ENCODE data around the gene ATRNL1. TPM values are rescaled to one million over a fixed set of nuclear protein-coding genes. Genes with fewer than 3 reads are reported as not detected.

ATRNL1 gene
- total and polyA plus RNA-seq, 2 of the 8 experiments (the other 6 are each of a cell fraction or from before 2014, with no cell fraction given): 5.1 to 17.6 TPM

DNA sequence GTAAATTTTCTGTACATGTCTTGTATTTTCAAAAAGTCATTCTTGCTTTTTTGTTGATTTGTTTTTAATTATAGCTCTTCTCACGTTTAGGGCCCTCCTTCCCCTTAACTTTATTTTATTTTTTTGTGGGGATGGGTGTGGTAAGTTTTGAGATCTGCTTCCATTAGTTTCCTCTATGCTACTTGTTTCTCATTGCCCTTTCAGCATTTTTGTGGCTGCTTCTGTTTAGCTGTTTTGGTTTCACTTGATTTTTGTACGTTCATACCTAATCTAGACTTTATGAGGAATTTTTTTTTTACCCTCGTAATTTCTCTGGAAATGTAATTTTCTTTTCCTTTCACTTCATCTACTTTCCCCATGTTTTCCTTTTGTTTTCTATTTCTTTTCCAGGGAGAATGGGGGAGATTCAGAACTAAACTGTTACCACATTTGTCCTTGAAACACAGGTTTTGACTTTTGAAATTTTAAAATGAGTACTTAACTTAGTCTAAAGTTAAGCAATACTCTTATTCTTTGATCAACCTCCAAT, 80.8 kb downstream of the ATRNL1 start:
- ChIA-PET CTCF (ENCODE audit: partially characterized antibody) (interaction anchor here (2.1 kb wide), 1 partner anchor 10 kb away, joined by 5 read pairs; no protein-coding TSS in a partner anchor), POLR2A (ENCODE audit: partially characterized antibody) (no interaction called here)
- H3K23me2 ChIP-seq (ENCODE audit: low read depth, low read length): no peaks in the 10 kb centered on the region
- no peak overlapping the region for H3K23ac ChIP-seq (ENCODE audit: insufficient read length)
- no peaks in the 10 kb centered on the region for H3K79me2 ChIP-seq (ENCODE audit: control insufficient read depth in 1 of 2, insufficient read depth in 2 of 2, low read length in 2 of 2)
- H2BK20ac ChIP-seq (ENCODE audit: low read length): no peak overlapping the region
- H2BK120ac ChIP-seq (replicated peaks; ENCODE audit: low read depth, low read length): no peak overlapping the region
- no peaks in the 10 kb centered on the region for H3K79me1 ChIP-seq (ENCODE audit: low read depth, low read length)
- H3K4me3 ChIP-seq (ENCODE audit: extremely low read depth in 1 of 4, insufficient read depth in 2 of 4, low read depth in 3 of 4, low read length in 4 of 4): no peak overlapping the region
- no peak overlapping the region for H3K18ac ChIP-seq (ENCODE audit: extremely low read depth, low read length)
- H3K36me3 ChIP-seq (ENCODE audit: control insufficient read depth in 2 of 4, insufficient read depth in 4 of 4, low read length in 3 of 4): no peaks in the 10 kb centered on the region
- H3K4me2 ChIP-seq (ENCODE audit: insufficient read depth in 1 of 2, low read depth in 2 of 2, low read length in 2 of 2): no peak overlapping the region
- H3K14ac ChIP-seq (ENCODE audit: insufficient read length): no peak overlapping the region
- no peak overlapping the region for H3K56ac ChIP-seq (replicated peaks; ENCODE audit: insufficient read length, low read depth, low read length)
- H2AK5ac ChIP-seq (ENCODE audit: low read depth, low read length): no peak overlapping the region
- H3K27me3 ChIP-seq (replicated peaks in 1 of 4; ENCODE audit: control insufficient read depth in 3 of 4, extremely low read depth in 1 of 4, insufficient read depth in 3 of 4, low read length in 3 of 4): no peaks in the 10 kb centered on the region
- H4K8ac ChIP-seq (ENCODE audit: extremely low read depth, insufficient read depth, low read length): no peak overlapping the region
- no peak overlapping the region for H2BK5ac ChIP-seq (ENCODE audit: low read depth, low read length)
- H2AFZ ChIP-seq (ENCODE audit: low read length): no peak overlapping the region
- no peaks in the 10 kb centered on the region for H3K9me3 ChIP-seq (ENCODE audit: insufficient read depth in 2 of 2, low read depth in 1 of 2, low read length in 1 of 2)
- no peak overlapping the region for H3K4ac ChIP-seq (replicated peaks; ENCODE audit: insufficient read length, low read depth, low read length)
- H3K4me1 ChIP-seq (replicated peaks in 1 of 4; ENCODE audit: control insufficient read depth in 3 of 4, insufficient read depth in 4 of 4, low read length in 3 of 4): no peaks in the 10 kb centered on the region
- DNase-seq (ENCODE audit: low read depth in 1 of 2, low spot score in 2 of 2): no peak
- TF ChIP-seq ASH2L (IDR thresholded peaks at IDR 0.05; ENCODE audit: low read length) (no peak), TAF1 (IDR thresholded peaks at IDR 0.05; ENCODE audit: low read depth, low read length) (no peak), NRF1 (IDR thresholded peaks at IDR 0.05; ENCODE audit: low read depth, low read length) (no peak), CTBP2 (IDR thresholded peaks at IDR 0.05; ENCODE audit: borderline replicate concordance, insufficient read depth, insufficient read length, low read length) (no peak), CBX5 (IDR thresholded peaks at IDR 0.05; ENCODE audit: low read depth, low read length) (no peak), POU5F1 (IDR thresholded peaks at IDR 0.05; ENCODE audit: low read depth, low read length) (no peak), GABPA (IDR thresholded peaks at IDR 0.05; ENCODE audit: borderline replicate concordance, insufficient read depth, low read length) (no peak)
- TF ChIP-seq, protein P1, sequence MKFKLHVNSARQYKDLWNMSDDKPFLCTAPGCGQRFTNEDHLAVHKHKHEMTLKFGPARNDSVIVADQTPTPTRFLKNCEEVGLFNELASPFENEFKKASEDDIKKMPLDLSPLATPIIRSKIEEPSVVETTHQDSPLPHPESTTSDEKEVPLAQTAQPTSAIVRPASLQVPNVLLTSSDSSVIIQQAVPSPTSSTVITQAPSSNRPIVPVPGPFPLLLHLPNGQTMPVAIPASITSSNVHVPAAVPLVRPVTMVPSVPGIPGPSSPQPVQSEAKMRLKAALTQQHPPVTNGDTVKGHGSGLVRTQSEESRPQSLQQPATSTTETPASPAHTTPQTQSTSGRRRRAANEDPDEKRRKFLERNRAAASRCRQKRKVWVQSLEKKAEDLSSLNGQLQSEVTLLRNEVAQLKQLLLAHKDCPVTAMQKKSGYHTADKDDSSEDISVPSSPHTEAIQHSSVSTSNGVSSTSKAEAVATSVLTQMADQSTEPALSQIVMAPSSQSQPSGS (IDR thresholded peaks at IDR 0.05; ENCODE audit: low read length): no peak
- TF ChIP-seq, protein P2, sequence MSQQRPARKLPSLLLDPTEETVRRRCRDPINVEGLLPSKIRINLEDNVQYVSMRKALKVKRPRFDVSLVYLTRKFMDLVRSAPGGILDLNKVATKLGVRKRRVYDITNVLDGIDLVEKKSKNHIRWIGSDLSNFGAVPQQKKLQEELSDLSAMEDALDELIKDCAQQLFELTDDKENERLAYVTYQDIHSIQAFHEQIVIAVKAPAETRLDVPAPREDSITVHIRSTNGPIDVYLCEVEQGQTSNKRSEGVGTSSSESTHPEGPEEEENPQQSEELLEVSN (IDR thresholded peaks at IDR 0.05): no peak
- no peak for FAIRE-seq
- WGBS, 2 experiments (ENCODE audit: extremely low coverage in 1 of 2, insufficient coverage in 1 of 2, insufficient read length in 1 of 2, insufficient replicate concordance in 2 of 2, low coverage in 1 of 2, low lambda C conversion rate in 2 of 2, missing lambda C conversion rate in 1 of 2): 87% methylated on average over 3 of the region's 3 CpGs; no CpG with 5 or more reads in 1 of the 2 experiments
- no peak overlapping the region for H4K91ac ChIP-seq (replicated peaks; ENCODE audit: insufficient read length, low read length)
- no peak overlapping the region for H2BK15ac ChIP-seq (ENCODE audit: low read length)
- no peak overlapping the region for H4K5ac ChIP-seq (ENCODE audit: insufficient read length, low read depth, low read length)
- no peak overlapping the region for H2BK12ac ChIP-seq (ENCODE audit: low read depth, low read length)
- no peak overlapping the region for H3K9ac ChIP-seq (replicated peaks in 1 of 4; ENCODE audit: extremely low read depth in 1 of 4, low read depth in 3 of 4, low read length in 3 of 4)
- H4K20me1 ChIP-seq (replicated peaks in 1 of 2; ENCODE audit: control insufficient read depth in 1 of 2, insufficient read depth in 2 of 2, low read length in 2 of 2): no peaks in the 10 kb centered on the region
- H3K27ac ChIP-seq (ENCODE audit: low read depth, low read length): no peak overlapping the region

Data from H1 (cell line).